Neural progenitor cell (in vitro differentiated cells): ENCODE data around the gene CIAO3. TPM values are rescaled to one million over a fixed set of nuclear protein-coding genes. Genes with fewer than 3 reads are reported as not detected.
"Not testable (repeated sequence)": the region's sequence is repeated elsewhere in the genome, so short reads cannot be mapped to it uniquely, and the experiment has no call there.

Source experiments
- DNase-seq: peaks from one replicate; pipeline ENCODE4 v3.0.0-alpha.2; 2016; ENCODE audit warnings: low spot score
- H2AFZ ChIP-seq: fragments of 200-600 bp; sonication (generic); replicated peaks from 2 replicates; pipeline ENCODE4 v1.6.1; 2016; ENCODE audit warnings: antibody characterized with exemption
- H3F3A ChIP-seq: fragments of 200-600 bp; sonication (generic); 2 replicates; pipeline ENCODE4 v1.6.1; 2016; ENCODE audit warnings: antibody characterized with exemption, low read depth
- H3K27ac ChIP-seq: fragments of 200-600 bp; sonication (generic); 2 replicates; pipeline ENCODE4 v1.5.1; 2016; ENCODE audit warnings: mild to moderate bottlenecking
- H3K27me3 ChIP-seq: fragments of 200-600 bp; sonication (generic); 2 replicates; pipeline ENCODE4 v1.6.1; 2016; ENCODE audit warnings: mild to moderate bottlenecking, moderate library complexity
- H3K36me3 ChIP-seq: fragments of 200-600 bp; sonication (generic); 2 replicates; pipeline ENCODE4 v1.5.1; 2016
- H3K4me1 ChIP-seq: fragments of 200-600 bp; sonication (generic); 2 replicates; pipeline ENCODE4 v1.6.1; 2016; ENCODE audit warnings: mixed run types
- H3K4me2 ChIP-seq: fragments of 200-600 bp; sonication (generic); 2 replicates; pipeline ENCODE4 v1.6.1; 2016
- H3K4me3 ChIP-seq: fragments of 200-600 bp; sonication (generic); 2 replicates; pipeline ENCODE4 v1.5.1; 2016
- H3K79me2 ChIP-seq: fragments of 200-600 bp; sonication (generic); 2 replicates; pipeline ENCODE4 v1.6.1; 2016; ENCODE audit warnings: low read depth
- H3K9ac ChIP-seq: fragments of 200-600 bp; sonication (generic); 2 replicates; pipeline ENCODE4 v1.6.1; 2016
- H3K9me3 ChIP-seq: fragments of 200-600 bp; sonication (generic); 2 replicates; pipeline ENCODE4 v1.5.1; 2016; ENCODE audit warnings: low read depth
- H4K20me1 ChIP-seq: fragments of 200-600 bp; sonication (generic); 2 replicates; pipeline ENCODE4 v1.6.1; 2016; ENCODE audit warnings: low read depth
- H3K27ac Mint-ChIP-seq: 3 replicates; pipeline ENCODE4 v1.8.0; 2021; ENCODE audit warnings: mixed read lengths
- H3K27me3 Mint-ChIP-seq: 2 replicates; pipeline ENCODE4 v1.8.0; 2022; ENCODE audit warnings: low read depth, mild to moderate bottlenecking, inconsistent platforms, moderate library complexity, mixed read lengths; ENCODE audit not compliant: insufficient read depth
- H3K36me3 Mint-ChIP-seq: 3 replicates; pipeline ENCODE4 v1.8.0; 2021; ENCODE audit warnings: mixed read lengths
- H3K4me1 Mint-ChIP-seq: 3 replicates; pipeline ENCODE4 v1.8.0; 2021; ENCODE audit warnings: mixed read lengths
- H3K4me3 Mint-ChIP-seq: 3 replicates; pipeline ENCODE4 v1.8.0; 2021; ENCODE audit warnings: mild to moderate bottlenecking, moderate library complexity, mixed read lengths
- H3K9me3 Mint-ChIP-seq: 3 replicates; pipeline ENCODE4 v1.8.0; 2020; ENCODE audit warnings: mixed read lengths
- CTCF ChIP-seq: fragments of 200-600 bp; sonication (generic); IDR thresholded peaks from 2 replicates; pipeline ENCODE4 v1.5.1; 2017; ENCODE audit warnings: antibody characterized with exemption, mild to moderate bottlenecking
- EZH2 ChIP-seq: fragments of 200-600 bp; sonication (generic); IDR thresholded peaks from 2 replicates; pipeline ENCODE4 v1.6.1; 2017; ENCODE audit warnings: antibody characterized with exemption, mild to moderate bottlenecking, moderate library complexity
- EZH2phosphoT487 ChIP-seq: fragments of 200-600 bp; sonication (generic); IDR thresholded peaks from 2 replicates; pipeline ENCODE4 v1.6.1; 2017; ENCODE audit warnings: antibody characterized with exemption
- total RNA-seq: library from RNA; depleted of rRNA; stranded (reverse); fragments of >200 nt; gene quantifications from 2 replicates; pipeline ENCODE4 v1.2.3, GENCODE V29; 2015; ENCODE audit warnings: low replicate concordance

The CIAO3 gene
- total RNA-seq, 1 donor from 2014 or later: 20.5 TPM

- Histone ChIP-seq H3K27me3 (no peaks in the 10 kb centered on the region), H3K9me3 (no peaks in the 10 kb centered on the region), H3F3A (peaks cover 7% of the 10 kb centered on the region), H2AFZ (no peak overlapping the region), H3K4me1 (peaks cover 8% of the 10 kb centered on the region), H3K27ac (peak overlapping the region; percentile 30), H3K9ac (no peak overlapping the region), H3K36me3 (no peaks in the 10 kb centered on the region), H3K4me3 (no peak overlapping the region), H3K79me2 (no peaks in the 10 kb centered on the region), H4K20me1 (no peaks in the 10 kb centered on the region), H3K4me2 (no peak overlapping the region)
- DNase-seq: no peak
- no peak for TF ChIP-seq EZH2phosphoT487
- no peak for TF ChIP-seq EZH2
- no peak for TF ChIP-seq CTCF
- Mint-ChIP-seq H3K4me3 (peak overlapping the region; percentile 76), H3K9me3 (peaks cover 10% of the 10 kb centered on the region), H3K36me3 (no peaks in the 10 kb centered on the region), H3K27ac (peak overlapping the region; percentile 97), H3K4me1 (peaks cover 11% of the 10 kb centered on the region), H3K27me3 (peaks cover 9% of the 10 kb centered on the region)
Observed at GRCh38 chr16:759110-759910, 18.5 kb upstream of the CIAO3 start.

- peaks cover 17% of the 10 kb centered on the region for H3F3A ChIP-seq
- H3K9ac ChIP-seq: no peak overlapping the region
- Mint-ChIP-seq H3K9me3 (peaks cover 10% of the 10 kb centered on the region), H3K4me3 (peak overlapping the region; percentile 9), H3K27ac (peak overlapping the region; percentile 4), H3K36me3 (no peaks in the 10 kb centered on the region), H3K4me1 (peaks cover 29% of the 10 kb centered on the region), H3K27me3 (peaks cover 11% of the 10 kb centered on the region)
- H3K27me3 ChIP-seq: no peaks in the 10 kb centered on the region
- no peak overlapping the region for H3K4me2 ChIP-seq
- peaks cover 16% of the 10 kb centered on the region for H3K4me1 ChIP-seq
- no peak for DNase-seq
- no peaks in the 10 kb centered on the region for H3K36me3 ChIP-seq
- TF ChIP-seq EZH2 (no peak), CTCF (no peak), EZH2phosphoT487 (no peak)
- H4K20me1 ChIP-seq: no peaks in the 10 kb centered on the region
- no peaks in the 10 kb centered on the region for H3K79me2 ChIP-seq
- H3K27ac ChIP-seq: no peak overlapping the region
- no peaks in the 10 kb centered on the region for H3K9me3 ChIP-seq
- no peak overlapping the region for H2AFZ ChIP-seq
- H3K4me3 ChIP-seq: no peak overlapping the region
Observed at GRCh38 chr16:756428-756827, 15.6 kb upstream of the CIAO3 start.

DNA sequence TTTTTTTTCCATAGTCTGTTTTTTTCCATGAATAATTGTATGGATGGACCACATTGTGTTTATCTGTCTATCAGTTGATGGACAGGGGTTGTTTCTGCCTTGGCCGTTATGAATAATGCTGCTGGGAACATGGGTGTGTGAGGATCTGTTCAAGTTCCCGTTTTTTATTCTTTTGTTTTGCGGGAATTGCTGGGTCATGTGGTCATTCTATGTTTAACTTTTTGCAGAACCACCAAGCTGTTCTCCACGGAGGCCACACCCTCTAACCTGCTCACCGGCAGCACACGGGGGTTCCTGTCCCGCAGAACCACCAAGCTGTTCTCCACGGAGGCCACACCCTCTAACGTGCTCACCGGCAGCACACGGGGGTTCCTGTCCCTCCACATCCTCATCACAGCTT lies 13.9 kb upstream of the CIAO3 start:
- Mint-ChIP-seq H3K9me3 (peaks cover 10% of the 10 kb centered on the region), H3K36me3 (no peaks in the 10 kb centered on the region), H3K4me1 (peaks cover 38% of the 10 kb centered on the region), H3K27ac (no peak overlapping the region), H3K27me3 (peaks cover 15% of the 10 kb centered on the region), H3K4me3 (no peak overlapping the region)
- Histone ChIP-seq H2AFZ (no peak overlapping the region), H3K9me3 (no peaks in the 10 kb centered on the region), H3K9ac (no peak overlapping the region), H4K20me1 (no peaks in the 10 kb centered on the region), H3F3A (peaks cover 26% of the 10 kb centered on the region), H3K4me1 (peaks cover 22% of the 10 kb centered on the region), H3K27ac (no peak overlapping the region), H3K27me3 (no peaks in the 10 kb centered on the region), H3K4me2 (no peak overlapping the region), H3K4me3 (no peak overlapping the region), H3K36me3 (no peaks in the 10 kb centered on the region), H3K79me2 (no peaks in the 10 kb centered on the region)
- DNase-seq: no peak
- no peak for TF ChIP-seq CTCF
- no peak for TF ChIP-seq EZH2phosphoT487
- no peak for TF ChIP-seq EZH2

GRCh38 chr16:754121-754607 lies 13.4 kb upstream of the CIAO3 start:
- not testable (repeated sequence) for H3K4me3 Mint-ChIP-seq, H3K4me3 ChIP-seq, DNase-seq, H2AFZ ChIP-seq, H3K27me3 ChIP-seq, H3K79me2 ChIP-seq, H3K9ac ChIP-seq, H3K9me3 ChIP-seq, H3K27ac Mint-ChIP-seq, H4K20me1 ChIP-seq, H3K36me3 Mint-ChIP-seq, H3K27ac ChIP-seq, H3K36me3 ChIP-seq, H3K4me2 ChIP-seq
- Mint-ChIP-seq H3K27me3 (peaks cover 13% of the 10 kb centered on the region), H3K9me3 (peaks cover 10% of the 10 kb centered on the region), H3K4me1 (peaks cover 37% of the 10 kb centered on the region)
- Histone ChIP-seq H3K4me1 (peaks cover 22% of the 10 kb centered on the region), H3F3A (peaks cover 21% of the 10 kb centered on the region)
